BJ (cell line): ENCODE measurements around the gene MRPL9. TPM values are rescaled to one million over a fixed set of nuclear protein-coding genes. Genes with fewer than 3 reads are reported as not detected.
"Not testable (repeated sequence)": the region's sequence is repeated elsewhere in the genome, so short reads cannot be mapped to it uniquely, and the experiment has no call there.

ENCODE experiments used
- CTCF ChIA-PET: fragments of 350-600 bp; formaldehyde crosslinking; extraction: SDS; loops from one replicate; lab custom pipeline; 2021; ENCODE audit warnings: antibody characterized with exemption, inconsistent platforms; lab: Yijun Ruan, JAX
- POLR2A ChIA-PET: fragments of 300-600 bp; sonication (Branson Sonifier 250); formaldehyde crosslinking; extraction: SDS; loops from one replicate; lab custom pipeline; 2021; ENCODE audit warnings: antibody characterized with exemption; lab: Charles Lee
- DNase-seq: peaks from one replicate; pipeline ENCODE4 v3.0.0-alpha.2; 2011; ENCODE audit warnings: low read depth
- H3K27me3 ChIP-seq: 2 replicates; pipeline ENCODE4 v1.6.0; 2011; ENCODE audit warnings: low read length; ENCODE audit not compliant: control insufficient read depth, insufficient read depth
- H3K36me3 ChIP-seq: 2 replicates; pipeline ENCODE4 v1.5.1; 2011; ENCODE audit warnings: low read length; ENCODE audit not compliant: control insufficient read depth, insufficient read depth
- H3K4me3 ChIP-seq: 2 replicates; pipeline ENCODE4 v1.5.1; 2011; ENCODE audit warnings: low read depth, mild to moderate bottlenecking, control low read depth, low read length
- polyA plus RNA-seq: library from polyadenylated mRNA; depleted of rRNA; stranded (reverse); fragments of >200 nt; gene quantifications from 2 replicates; pipeline ENCODE4 v1.2.3, GENCODE V29; 2011
- TF ChIP-seq, protein P1 (sequence below): IDR thresholded peaks from 2 replicates; pipeline ENCODE4 v1.5.1; 2011; ENCODE audit warnings: low read depth, mild to moderate bottlenecking, control low read depth, inconsistent platforms, low read length, moderate library complexity; ENCODE audit not compliant: insufficient read depth

The MRPL9 gene
- polyA plus RNA-seq, 1 experiment: 89.6 TPM

GRCh38 chr1:151777317-151777716 is 14.0 kb upstream of the MRPL9 start:
- POLR2A ChIA-PET: no interaction called here
- H3K36me3 ChIP-seq: no peaks in the 10 kb centered on the region
- no peaks in the 10 kb centered on the region for H3K27me3 ChIP-seq
- DNase-seq: no peak
- CTCF ChIA-PET: no interaction called here
- no peak overlapping the region for H3K4me3 ChIP-seq
- TF ChIP-seq, protein P1, sequence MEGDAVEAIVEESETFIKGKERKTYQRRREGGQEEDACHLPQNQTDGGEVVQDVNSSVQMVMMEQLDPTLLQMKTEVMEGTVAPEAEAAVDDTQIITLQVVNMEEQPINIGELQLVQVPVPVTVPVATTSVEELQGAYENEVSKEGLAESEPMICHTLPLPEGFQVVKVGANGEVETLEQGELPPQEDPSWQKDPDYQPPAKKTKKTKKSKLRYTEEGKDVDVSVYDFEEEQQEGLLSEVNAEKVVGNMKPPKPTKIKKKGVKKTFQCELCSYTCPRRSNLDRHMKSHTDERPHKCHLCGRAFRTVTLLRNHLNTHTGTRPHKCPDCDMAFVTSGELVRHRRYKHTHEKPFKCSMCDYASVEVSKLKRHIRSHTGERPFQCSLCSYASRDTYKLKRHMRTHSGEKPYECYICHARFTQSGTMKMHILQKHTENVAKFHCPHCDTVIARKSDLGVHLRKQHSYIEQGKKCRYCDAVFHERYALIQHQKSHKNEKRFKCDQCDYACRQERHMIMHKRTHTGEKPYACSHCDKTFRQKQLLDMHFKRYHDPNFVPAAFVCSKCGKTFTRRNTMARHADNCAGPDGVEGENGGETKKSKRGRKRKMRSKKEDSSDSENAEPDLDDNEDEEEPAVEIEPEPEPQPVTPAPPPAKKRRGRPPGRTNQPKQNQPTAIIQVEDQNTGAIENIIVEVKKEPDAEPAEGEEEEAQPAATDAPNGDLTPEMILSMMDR: no peak

DNA sequence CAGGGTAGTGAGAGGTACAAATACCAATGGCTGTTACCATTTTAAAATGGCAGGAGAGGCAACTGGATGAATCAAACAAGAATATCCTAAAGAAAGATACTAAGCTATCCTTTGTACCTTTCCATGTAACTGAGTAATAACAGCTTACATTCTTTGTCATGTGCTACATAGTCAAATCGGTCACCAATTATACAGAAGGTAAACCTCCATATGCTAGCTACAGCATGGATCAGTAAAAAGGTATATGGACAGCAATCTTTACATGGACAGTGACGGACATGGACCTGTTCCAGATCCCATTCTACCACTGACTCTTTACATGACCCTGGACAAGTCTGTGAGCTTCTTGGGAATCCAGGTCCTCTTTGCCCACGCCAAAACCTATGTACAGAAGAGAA is 13.4 kb upstream of the MRPL9 start:
- DNase-seq: no peak
- Histone ChIP-seq H3K36me3 (no peaks in the 10 kb centered on the region), H3K27me3 (no peaks in the 10 kb centered on the region), H3K4me3 (no peak overlapping the region)
- CTCF ChIA-PET: no interaction called here
- POLR2A ChIA-PET: no interaction called here
- TF ChIP-seq, protein P1: no peak

- TF ChIP-seq, protein P1: no peak
- no peaks in the 10 kb centered on the region for H3K36me3 ChIP-seq
- ChIA-PET POLR2A (no interaction called here), CTCF (no interaction called here)
- H3K27me3 ChIP-seq: no peaks in the 10 kb centered on the region
- no peak overlapping the region for H3K4me3 ChIP-seq
- DNase-seq: no peak
Measured at GRCh38 chr1:151775894-151776664, 12.8 kb upstream of the MRPL9 start.

GRCh38 chr1:151774256-151774922 is 11.1 kb upstream of the MRPL9 start:
- ChIA-PET CTCF (interaction anchor here (1.1 kb wide), 1 partner anchor 35 kb away, joined by 3 read pairs; no protein-coding TSS in a partner anchor), POLR2A (no interaction called here)
- DNase-seq: no peak

GRCh38 chr1:151773702-151774101 is 10.4 kb upstream of the MRPL9 start:
- Histone ChIP-seq H3K4me3 (no peak overlapping the region), H3K36me3 (no peaks in the 10 kb centered on the region), H3K27me3 (no peaks in the 10 kb centered on the region)
- ChIA-PET CTCF (no interaction called here), POLR2A (no interaction called here)
- DNase-seq: no peak
- TF ChIP-seq, protein P1: no peak

More at GRCh38 chr1:151774256-151774922, 11.1 kb upstream of the MRPL9 start:
- Histone ChIP-seq H3K4me3 (no peak overlapping the region), H3K27me3 (no peaks in the 10 kb centered on the region), H3K36me3 (no peaks in the 10 kb centered on the region)
- TF ChIP-seq, protein P1: no peak

DNA sequence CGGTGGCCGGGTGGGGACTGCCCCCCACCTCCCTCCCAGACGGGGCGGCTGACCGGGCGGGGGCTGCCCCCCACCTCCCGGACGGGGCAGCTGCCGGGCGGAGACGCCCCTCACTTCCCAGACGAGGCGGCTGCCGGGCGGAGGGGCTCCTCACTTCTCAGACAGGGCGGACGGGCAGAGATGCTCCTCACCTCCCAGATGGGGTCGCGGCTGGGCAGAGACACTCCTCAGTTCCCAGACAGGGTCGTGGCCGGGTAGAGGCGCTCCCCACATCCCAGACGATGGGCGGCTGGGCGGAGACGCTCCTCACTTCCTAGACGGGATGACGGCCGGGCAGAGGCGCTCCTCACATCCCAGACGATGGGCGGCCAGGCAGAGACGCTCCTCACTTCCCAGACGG is 6.0 kb upstream of the MRPL9 start:
- DNase-seq, POLR2A ChIA-PET: not testable (repeated sequence)

DNA sequence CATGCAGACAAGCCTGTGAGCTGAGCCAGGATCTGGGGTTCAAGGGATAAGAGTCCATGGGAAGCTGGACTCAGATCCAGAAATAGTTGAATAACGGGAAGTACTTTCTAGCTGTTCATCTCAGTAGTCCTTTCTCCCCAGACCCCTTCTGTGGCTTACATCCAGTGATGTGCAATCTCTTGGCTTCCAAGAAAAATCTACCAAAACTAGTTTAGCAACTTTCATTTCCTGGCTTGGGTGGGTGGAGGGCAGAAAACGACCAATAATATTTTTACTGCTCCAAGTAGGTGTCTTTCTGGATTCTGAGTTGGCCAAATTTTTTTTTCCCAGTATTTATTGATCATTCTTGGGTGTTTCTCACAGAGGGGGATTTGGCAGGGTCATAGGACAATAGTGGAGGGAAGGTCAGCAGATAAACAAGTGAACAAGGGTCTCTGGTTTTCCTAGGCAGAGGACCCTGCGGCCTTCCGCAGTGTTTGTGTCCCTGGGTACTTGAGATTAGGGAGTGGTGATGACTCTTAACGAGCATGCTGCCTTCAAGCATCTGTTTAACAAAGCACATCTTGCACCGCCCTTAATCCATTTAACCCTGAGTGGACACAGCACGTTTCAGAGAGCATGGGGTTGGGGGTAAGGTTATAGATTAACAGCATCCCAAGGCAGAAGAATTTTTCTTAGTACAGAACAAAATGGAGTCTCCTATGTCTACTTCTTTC is 5.2 kb upstream of the MRPL9 start:
- H3K4me3 ChIP-seq, POLR2A ChIA-PET, CTCF ChIA-PET, DNase-seq, H3K36me3 ChIP-seq, H3K27me3 ChIP-seq: not testable (repeated sequence)

More for the DNA sequence above, 6.0 kb upstream of the MRPL9 start:
- CTCF ChIA-PET, H3K4me3 ChIP-seq, H3K36me3 ChIP-seq, H3K27me3 ChIP-seq: not testable (repeated sequence)
